Fibroblast of pulmonary artery (primary cell): ENCODE data around the gene POLL.

Experiments used
- DNase-seq: peaks from one replicate; pipeline ENCODE4 v3.0.0-alpha.2; 2010; ENCODE audit warnings: low read depth
- H3K4me3 ChIP-seq: replicated peaks from 2 replicates; pipeline ENCODE4 v1.5.1; 2011; ENCODE audit warnings: low read depth, mild to moderate bottlenecking, control low read depth, low read length, moderate library complexity
- TF ChIP-seq, protein P1 (sequence below): IDR thresholded peaks from 2 replicates; pipeline ENCODE4 v1.5.1; 2011; ENCODE audit warnings: mild to moderate bottlenecking, control low read depth, low read length, inconsistent platforms; ENCODE audit errors: missing control alignments

POLL gene

DNA sequence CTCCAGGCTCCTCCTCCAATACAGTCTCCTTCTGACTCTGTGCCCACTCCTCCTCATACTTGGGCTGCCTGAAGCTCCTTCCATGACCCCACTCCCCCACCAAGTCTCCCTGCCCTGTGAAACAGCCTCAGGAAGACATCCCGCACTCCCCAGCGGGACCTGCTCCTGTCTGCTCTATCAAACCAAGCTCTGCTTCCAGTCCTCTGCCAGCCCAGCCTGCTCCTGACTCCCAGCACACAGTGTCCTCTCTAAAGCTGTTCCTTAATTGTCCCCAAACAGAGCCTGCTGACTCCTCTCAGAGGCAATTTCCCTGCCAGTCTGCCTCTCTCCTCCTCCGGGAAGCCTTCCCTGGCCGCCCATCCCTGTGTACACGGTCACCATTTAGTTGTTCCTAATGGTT, 9.9 kb downstream of the POLL start:
- H3K4me3 ChIP-seq, result no peak overlapping the region
- no peak for DNase-seq
- TF ChIP-seq, protein P1, sequence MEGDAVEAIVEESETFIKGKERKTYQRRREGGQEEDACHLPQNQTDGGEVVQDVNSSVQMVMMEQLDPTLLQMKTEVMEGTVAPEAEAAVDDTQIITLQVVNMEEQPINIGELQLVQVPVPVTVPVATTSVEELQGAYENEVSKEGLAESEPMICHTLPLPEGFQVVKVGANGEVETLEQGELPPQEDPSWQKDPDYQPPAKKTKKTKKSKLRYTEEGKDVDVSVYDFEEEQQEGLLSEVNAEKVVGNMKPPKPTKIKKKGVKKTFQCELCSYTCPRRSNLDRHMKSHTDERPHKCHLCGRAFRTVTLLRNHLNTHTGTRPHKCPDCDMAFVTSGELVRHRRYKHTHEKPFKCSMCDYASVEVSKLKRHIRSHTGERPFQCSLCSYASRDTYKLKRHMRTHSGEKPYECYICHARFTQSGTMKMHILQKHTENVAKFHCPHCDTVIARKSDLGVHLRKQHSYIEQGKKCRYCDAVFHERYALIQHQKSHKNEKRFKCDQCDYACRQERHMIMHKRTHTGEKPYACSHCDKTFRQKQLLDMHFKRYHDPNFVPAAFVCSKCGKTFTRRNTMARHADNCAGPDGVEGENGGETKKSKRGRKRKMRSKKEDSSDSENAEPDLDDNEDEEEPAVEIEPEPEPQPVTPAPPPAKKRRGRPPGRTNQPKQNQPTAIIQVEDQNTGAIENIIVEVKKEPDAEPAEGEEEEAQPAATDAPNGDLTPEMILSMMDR, result no peak

DNA sequence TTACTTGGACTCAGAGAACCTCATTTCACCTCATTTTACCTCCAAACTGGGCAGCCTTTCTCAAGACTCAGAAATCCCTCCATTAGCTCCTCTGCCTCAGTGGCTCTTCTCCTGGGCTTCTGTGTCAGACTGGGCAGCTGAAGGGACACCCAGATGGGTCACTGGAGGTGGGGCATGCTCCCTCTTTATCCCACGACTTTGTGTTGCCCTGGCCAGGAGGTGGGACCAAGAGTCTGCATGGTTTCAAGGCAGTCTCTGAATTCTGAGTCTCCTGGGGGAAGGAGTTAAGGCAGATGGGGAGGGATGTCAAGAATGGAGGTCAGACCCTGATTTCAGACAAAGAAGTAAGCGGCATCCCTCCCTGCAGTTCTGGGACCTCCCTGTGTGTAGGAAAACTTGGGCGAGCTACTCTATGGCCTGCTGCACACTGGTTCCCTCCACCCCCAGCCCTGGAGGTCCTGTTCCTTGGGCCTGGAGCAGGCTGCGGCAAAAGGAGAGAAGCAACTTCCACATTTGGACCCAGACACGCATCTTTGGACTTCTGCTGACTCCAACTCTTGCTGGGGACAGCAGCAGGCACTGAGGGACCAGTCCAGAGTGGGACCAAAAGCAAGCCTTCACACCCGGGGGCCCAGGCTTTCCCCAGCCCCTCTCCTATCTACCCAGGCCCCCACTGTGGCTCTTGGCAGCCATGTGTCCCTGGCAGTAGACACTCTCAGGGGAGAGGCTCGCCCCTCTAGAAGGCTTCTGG, 10.8 kb downstream of the POLL start:
- no peak overlapping the region for H3K4me3 ChIP-seq
- TF ChIP-seq, protein P1, result no peak
- no peak for DNase-seq

DNA sequence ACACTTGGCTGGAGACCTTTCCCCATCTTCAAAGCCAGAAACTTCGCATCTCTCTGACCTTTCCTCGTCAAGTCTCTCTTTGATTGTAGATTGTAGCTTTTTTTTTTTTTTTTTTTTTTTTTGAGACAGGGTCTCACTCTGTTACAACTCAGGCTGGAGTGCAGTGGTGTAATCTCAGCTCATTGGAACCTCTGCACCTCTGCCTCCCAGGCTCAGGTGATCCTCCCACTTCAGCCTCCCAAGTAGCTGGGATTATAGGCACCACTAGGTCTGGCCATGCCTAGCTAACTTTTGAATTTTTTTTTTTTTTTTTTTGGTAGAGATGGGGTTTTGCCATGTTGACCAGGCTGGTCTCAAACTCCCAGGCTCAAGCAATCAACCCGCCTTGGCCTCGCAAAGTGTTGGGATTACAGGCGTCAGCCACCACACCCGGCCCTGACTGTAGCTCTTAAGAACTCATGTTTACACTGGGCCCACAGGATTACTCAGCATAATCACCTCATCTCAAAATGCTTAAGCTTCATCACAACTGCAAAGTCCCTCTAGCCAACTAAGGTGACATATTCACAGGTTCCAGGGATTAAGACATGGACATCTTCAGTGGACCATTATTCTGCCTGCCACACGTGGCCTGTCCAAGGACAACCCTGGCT, 11.7 kb downstream of the POLL start:
- no peak for DNase-seq
- TF ChIP-seq, protein P1, result no peak
- no peak overlapping the region for H3K4me3 ChIP-seq

DNA sequence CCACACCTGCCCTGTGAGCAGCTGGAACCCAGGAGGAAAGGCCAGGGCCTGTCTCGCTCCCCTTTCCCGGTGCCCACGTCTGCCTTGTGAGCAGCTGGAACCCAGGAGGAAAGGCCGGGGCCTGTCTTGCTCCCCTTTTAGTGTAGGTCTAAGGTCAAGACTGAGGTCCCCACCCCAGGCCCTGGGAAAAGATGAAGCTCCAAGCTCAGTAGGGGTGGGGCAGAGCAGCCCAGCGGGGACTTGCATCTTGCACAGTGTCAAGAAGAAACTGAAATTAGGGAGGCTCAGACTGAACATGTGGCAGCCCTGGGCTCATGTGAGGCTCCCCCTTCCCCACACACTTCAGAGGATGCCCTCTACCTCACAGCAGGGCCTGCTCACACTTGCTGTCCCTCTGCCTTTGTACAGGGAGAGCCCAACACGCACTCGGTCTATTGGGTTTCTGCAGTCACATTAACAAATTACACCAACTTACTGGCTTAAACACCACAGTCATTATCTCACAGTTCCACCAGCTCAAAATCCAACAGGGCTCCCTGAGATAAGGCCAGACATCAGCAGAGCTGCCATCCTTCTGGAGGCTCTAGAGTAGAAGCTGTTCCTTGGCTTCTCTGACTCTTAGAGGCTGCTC, 12.4 kb downstream of the POLL start:
- H3K4me3 ChIP-seq, result no peak overlapping the region
- DNase-seq, result no peak
- TF ChIP-seq, protein P1, result no peak

DNA sequence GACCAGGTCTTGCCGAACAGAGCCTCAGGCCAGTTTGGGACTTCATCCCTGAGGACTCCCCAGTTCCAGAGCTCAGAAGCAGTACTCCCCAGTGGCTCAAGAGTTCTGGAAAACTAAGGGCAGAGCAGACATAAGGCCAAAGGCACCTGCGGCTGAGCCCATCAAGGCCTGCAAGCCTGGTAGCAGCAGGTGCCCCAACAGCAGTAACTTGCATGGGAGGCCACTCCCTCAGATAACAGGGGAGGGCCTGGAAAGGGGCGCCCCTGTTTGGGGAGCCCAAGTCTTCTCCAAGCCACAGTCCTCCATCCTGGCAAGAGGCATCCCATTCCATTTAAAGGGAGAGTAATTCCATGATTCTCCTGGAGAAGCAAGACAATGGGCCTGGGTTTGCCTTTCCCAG, 13.0 kb downstream of the POLL start:
- TF ChIP-seq, protein P1, result no peak
- H3K4me3 ChIP-seq, result no peak overlapping the region

DNA sequence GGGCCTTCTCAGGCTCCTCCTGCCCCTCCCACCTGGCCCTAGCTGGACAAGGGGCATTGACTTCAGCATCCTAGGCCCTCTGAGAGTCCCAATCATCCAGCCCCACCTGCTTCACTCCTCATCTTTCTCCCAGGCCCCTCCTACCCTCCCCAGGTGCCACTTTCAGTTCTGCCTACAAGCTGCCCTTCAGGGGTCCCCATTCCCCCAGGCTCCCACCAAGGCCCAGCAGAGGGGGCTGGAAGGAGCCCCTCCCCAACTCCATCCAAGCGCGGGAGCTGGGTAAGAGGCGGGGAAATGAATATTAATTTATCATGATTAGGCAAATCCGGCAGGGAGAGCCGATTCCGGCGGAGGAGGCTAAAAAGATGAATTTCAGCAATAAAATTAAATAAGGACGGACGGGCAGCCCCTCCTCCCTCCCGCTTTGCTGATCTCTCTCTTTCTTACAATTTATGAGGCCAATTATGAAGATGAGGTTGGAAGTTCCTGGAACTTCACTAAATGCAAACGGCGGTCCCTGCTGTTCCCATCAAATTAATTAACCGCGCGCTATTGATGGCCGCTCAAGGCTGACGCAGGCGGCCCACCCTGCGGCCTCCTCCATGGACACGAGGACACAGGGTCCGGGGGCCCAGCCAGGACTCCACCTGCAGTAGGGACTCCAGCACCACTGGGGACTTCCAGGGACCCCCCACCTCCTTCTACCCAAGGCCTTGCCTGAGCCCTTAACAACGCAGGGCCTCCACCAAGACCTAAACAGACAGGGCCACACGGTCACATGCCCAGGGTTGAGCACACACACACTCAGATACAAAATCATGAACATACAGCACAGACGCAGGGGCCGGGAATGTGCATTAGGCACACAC, 13.9 kb downstream of the POLL start:
- TF ChIP-seq, protein P1, result no peak
- DNase-seq, result no peak

More for the DNA sequence above, 13.0 kb downstream of the POLL start:
- DNase-seq, result no peak

More for the DNA sequence above, 13.9 kb downstream of the POLL start:
- H3K4me3 ChIP-seq, result no peak overlapping the region
